Measurements from ENCODE around the gene LYRM1.

LYRM1 gene

DNA sequence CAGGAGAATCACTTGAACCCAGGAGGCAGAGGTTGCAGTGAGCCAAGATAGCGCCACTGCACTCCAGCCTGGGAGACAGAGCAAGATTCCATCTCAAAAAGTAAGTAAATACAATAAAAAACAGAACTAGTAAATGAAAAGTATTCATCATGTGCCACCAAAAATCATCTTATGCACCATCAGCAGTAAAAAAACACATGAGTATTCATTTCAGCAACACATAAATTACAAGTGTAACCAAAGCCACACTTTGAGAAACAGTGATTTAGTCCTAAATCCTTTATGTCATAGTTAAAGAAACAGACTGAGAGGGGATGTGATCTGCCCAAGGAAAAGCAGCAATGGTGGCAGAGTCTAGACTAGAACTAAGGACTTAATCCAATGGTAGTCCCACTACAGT is 13.4 kb upstream of the LYRM1 start:
- DNase-seq (ENCODE audit: extremely low read depth, low read depth), result no peak
- TF ChIP-seq, protein P1, sequence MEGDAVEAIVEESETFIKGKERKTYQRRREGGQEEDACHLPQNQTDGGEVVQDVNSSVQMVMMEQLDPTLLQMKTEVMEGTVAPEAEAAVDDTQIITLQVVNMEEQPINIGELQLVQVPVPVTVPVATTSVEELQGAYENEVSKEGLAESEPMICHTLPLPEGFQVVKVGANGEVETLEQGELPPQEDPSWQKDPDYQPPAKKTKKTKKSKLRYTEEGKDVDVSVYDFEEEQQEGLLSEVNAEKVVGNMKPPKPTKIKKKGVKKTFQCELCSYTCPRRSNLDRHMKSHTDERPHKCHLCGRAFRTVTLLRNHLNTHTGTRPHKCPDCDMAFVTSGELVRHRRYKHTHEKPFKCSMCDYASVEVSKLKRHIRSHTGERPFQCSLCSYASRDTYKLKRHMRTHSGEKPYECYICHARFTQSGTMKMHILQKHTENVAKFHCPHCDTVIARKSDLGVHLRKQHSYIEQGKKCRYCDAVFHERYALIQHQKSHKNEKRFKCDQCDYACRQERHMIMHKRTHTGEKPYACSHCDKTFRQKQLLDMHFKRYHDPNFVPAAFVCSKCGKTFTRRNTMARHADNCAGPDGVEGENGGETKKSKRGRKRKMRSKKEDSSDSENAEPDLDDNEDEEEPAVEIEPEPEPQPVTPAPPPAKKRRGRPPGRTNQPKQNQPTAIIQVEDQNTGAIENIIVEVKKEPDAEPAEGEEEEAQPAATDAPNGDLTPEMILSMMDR (IDR thresholded peaks at IDR 0.05; ENCODE audit: low read depth, low read length, missing control alignments), result no peak
- no peak overlapping the region for H3K4me3 ChIP-seq (replicated peaks; ENCODE audit: low read depth, low read length)

DNA sequence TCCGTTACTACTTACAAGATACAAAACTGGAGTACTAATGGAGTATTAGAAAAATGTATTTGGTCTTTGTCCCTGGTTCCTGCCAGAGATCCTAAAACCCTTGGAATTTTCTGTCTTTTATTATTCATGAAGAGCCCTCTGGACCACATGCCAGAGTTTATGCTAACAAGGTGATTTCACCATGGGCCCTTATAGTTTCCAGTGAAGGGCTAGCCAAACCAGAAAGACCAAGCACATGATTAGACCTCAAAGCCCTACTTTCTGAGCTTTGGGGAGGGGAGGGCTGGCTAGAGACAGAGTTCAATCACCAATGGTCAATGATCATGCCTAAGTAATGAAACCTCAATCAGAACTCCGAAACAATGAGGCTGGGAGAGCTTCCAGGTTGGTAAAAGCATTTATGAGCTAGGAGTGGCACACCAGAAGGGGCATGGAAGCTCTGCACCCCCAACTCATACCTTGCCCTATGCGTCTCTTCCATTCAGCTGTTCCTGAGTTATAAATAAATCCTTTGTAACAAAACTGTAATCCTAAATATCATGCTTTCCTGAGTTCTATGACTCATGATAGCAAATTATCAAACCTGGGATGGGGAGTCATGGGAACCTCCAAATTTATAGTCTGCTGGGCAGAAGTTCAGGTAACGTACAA is 10.8 kb upstream of the LYRM1 start:
- no peak overlapping the region for H3K4me3 ChIP-seq (replicated peaks; ENCODE audit: low read depth, low read length)
- TF ChIP-seq, protein P1 (IDR thresholded peaks at IDR 0.05; ENCODE audit: low read depth, low read length, missing control alignments), result no peak
- no peak for DNase-seq (ENCODE audit: extremely low read depth, low read depth)

DNA sequence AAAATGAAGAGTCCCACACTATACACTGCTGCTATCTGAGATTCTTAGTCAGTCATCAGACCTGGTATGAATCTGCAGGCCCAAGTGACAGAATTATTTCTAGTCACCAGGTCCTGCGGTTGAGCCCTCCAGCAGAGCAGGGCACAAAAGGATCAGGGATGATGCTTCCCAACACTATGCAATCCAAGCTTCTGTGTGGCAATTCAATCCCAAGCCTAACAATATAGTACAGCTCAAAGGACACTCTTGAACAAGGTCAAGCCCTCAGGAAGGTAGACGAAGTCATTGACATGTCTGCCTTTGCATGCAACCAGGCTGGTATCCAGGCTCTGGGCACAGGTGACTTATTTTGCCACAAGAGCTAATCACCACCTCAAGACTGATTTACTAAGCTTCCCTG is 6.2 kb upstream of the LYRM1 start:
- TF ChIP-seq, protein P1 (IDR thresholded peaks at IDR 0.05; ENCODE audit: low read depth, low read length, missing control alignments), result no peak
- no peak for DNase-seq (ENCODE audit: extremely low read depth, low read depth)
- H3K4me3 ChIP-seq (replicated peaks; ENCODE audit: low read depth, low read length), result no peak overlapping the region

DNA sequence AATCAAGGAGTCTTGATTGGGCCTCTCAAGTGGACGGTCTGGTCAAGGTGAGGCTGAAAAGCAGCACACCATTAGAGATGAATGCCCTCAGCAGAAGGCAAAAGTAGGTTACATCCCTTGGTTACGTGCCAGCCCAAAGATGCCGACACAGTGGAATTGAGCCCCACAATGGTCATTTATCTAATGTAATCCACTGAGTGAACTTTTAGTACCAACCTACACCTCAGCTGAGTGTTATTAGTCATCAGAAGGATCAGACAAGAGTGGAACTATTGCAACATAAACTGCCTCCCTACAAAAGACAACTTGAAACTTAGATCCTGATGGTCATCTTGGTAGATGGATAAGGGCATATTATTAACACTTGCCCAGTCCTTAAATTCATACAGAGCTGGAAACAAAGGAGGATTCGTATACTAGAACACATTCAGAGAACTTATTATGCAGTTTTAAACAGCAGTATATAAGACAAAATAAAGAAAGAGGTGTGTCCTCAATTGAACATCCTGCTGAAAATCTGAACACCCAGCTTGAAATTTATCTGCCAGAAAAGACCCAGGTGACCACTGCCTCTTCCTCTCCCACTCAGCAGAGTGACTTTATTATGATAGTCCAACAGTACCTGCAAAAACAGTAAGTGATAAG is 3.2 kb upstream of the LYRM1 start:
- no peak overlapping the region for H3K4me3 ChIP-seq (replicated peaks; ENCODE audit: low read depth, low read length)
- no peak for DNase-seq (ENCODE audit: extremely low read depth, low read depth)
- TF ChIP-seq, protein P1 (IDR thresholded peaks at IDR 0.05; ENCODE audit: low read depth, low read length, missing control alignments), result no peak

DNA sequence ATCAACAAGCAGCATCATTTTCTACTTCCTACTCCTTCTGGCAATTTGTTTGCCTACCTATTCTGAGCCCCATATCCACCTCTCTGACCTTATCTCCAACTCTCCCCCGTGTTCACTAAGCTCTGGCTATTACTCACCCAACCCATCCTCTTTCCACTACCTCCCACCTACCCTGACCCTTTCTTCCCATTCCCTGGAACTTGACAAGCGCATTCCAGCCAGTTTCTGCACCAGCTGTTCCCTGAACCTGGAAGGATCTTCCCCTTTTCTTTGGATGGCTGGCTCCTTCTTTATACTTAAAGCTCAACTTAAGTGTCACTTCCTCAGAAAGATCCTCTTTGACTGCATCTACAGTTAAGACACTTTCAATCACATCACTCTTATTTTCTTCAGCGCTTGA is 2.6 kb upstream of the LYRM1 start:
- H3K4me3 ChIP-seq (replicated peaks; ENCODE audit: low read depth, low read length), result peak overlapping the region; percentile 94; the same call in 1 of the 2 replicates
- TF ChIP-seq, protein P1 (IDR thresholded peaks at IDR 0.05; ENCODE audit: low read depth, low read length, missing control alignments), result no peak
- DNase-seq (ENCODE audit: extremely low read depth, low read depth), result no peak

DNA sequence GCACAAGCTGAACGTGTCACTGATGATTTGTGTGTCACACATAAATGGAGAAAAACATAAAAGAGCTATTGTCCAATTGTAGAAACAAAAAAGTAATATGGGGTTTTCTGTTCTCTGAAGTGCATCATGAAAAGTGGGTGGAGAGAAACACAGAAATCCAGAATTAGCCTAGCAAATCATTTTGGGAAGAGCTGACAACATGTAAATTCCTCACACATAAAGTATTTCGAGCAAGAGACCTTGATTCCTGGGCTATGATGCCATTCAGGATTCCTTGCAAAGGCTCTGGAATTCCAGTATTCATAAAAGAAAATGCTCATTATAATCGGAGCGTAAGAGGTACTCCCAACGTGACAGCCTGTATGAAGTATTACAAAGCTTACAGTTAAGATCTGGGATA is 1.5 kb upstream of the LYRM1 start:
- TF ChIP-seq, protein P1 (IDR thresholded peaks at IDR 0.05; ENCODE audit: low read depth, low read length, missing control alignments), result no peak
- no peak for DNase-seq (ENCODE audit: extremely low read depth, low read depth)
- H3K4me3 ChIP-seq (replicated peaks; ENCODE audit: low read depth, low read length), result peak overlapping the region; percentile 94

Measured in HFF-Myc (cell line).